WI38 (cell line): ENCODE results near the gene KMT2E.

ENCODE experiments used
- H3K4me3 ChIP-seq: 2 replicates; pipeline ENCODE4 v1.5.1; 2011; ENCODE audit warnings: low read depth, mild to moderate bottlenecking, control low read depth, low read length
- TF ChIP-seq, protein P1 (sequence below): IDR thresholded peaks from 2 replicates; pipeline ENCODE4 v1.5.1; 2012; ENCODE audit warnings: low read depth, mild to moderate bottlenecking, control low read depth, low read length

The KMT2E gene

DNA sequence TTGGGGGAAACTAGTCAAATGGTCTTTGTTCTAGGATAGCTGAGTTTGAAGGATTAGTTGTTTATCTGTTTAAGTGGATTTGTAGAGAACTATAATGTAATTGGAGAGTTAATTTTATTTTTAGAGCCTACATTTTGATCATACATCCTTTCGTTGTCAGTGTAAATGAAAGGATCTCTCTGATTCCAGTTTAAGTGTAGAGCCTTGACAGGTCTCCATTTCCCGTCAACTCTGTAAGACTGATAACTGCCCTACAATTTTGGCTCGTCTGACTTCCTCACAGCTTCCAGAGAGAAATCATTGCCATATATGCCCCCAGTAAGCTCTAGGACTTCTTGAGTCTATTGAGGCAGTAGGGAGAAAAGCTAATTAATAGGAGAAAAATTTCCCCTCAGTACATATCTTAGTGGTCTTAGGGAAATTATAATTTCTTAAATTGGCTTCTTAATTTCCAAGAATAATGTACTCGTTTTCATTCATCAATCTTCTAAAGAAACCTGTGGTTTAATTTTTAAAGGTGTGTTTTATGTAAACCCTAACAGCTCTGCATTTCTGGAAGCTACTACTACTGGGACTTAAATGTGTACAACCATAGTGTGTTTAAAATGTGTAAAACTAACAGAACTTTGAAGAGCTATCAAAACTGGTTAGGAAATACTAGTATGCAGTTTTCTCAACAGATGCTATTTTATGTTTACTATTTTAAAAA, 3.8 kb downstream of the KMT2E start:
- H3K4me3 ChIP-seq = peak overlapping the region; percentile 95
- TF ChIP-seq, protein P1, sequence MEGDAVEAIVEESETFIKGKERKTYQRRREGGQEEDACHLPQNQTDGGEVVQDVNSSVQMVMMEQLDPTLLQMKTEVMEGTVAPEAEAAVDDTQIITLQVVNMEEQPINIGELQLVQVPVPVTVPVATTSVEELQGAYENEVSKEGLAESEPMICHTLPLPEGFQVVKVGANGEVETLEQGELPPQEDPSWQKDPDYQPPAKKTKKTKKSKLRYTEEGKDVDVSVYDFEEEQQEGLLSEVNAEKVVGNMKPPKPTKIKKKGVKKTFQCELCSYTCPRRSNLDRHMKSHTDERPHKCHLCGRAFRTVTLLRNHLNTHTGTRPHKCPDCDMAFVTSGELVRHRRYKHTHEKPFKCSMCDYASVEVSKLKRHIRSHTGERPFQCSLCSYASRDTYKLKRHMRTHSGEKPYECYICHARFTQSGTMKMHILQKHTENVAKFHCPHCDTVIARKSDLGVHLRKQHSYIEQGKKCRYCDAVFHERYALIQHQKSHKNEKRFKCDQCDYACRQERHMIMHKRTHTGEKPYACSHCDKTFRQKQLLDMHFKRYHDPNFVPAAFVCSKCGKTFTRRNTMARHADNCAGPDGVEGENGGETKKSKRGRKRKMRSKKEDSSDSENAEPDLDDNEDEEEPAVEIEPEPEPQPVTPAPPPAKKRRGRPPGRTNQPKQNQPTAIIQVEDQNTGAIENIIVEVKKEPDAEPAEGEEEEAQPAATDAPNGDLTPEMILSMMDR = no peak

DNA sequence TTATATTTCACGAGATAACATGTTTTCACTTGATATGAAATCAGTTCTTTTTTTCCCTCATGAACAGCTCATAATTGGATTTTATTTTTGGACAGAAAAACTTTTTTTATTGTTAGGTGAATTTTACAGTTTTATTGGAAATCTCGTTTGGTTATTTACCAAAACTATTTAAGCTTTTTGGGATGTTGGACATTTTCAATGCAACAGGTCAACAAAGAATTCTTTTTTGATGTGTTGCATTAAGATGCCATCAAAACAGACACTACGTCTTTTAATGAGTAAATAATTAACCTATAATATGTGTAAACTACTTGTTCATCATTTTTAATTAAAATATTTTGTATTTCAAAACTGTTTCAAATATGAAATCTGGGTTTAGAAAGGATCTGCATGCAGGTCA, 5.3 kb downstream of the KMT2E start:
- no peak overlapping the region for H3K4me3 ChIP-seq
- TF ChIP-seq, protein P1 = no peak

DNA sequence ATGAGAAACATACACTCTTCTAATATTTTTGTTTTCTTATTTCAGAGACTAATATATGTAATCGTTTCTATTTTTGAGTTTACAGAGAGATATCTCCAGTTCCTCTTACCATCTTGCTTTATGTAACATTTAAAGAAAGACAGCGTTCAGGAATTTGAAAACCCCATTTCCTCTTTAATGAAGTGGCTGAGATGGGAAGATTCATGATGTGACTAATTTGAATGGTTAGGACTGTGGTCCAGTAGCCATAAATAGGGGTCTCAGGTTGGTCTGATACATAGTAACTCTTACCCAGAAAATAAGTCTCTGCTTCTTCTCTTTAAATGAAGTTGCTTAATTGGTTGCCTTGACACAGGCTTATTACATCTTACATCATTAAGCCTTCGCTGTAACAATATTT, 6.9 kb downstream of the KMT2E start:
- H3K4me3 ChIP-seq = no peak overlapping the region
- TF ChIP-seq, protein P1 = no peak

DNA sequence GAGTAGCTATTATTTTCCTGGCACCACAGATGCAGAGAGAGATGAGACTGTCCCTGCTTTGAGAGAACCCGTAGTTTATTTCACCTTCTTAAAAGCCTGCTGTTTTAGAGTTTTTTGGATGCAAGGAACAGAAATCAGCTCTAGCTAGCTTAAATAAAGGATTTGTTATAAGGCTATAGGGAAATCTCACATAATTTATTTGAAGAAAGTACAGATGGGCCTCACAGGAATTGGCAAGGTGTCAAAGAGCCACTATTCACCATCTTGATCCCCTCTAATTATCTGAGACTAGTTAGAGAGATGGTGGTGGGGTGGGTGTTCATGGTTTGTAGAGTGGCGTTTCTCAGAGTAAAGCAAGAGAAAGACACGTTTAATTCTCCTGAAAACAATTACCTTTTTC, 7.3 kb downstream of the KMT2E start:
- H3K4me3 ChIP-seq = no peak overlapping the region
- TF ChIP-seq, protein P1 = no peak

DNA sequence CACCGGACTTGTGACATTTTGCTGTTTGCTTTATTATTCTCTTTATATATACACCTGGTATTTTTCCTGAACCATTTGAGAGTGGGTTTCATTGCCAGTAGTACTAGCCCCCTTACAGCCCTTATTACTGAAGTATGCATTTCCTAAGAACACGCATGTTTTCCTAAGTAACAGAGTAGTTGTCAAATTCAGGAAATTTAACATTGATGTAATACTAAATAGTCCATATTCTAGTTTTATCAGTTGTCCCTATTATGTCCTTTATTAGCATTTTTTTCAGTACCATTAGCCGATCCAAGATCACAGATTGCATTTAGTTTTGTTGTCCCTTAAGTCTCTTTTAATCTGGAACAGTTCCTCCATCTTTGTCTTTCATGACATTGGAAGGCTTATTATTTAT, 8.0 kb downstream of the KMT2E start:
- no peak overlapping the region for H3K4me3 ChIP-seq
- TF ChIP-seq, protein P1 = no peak

DNA sequence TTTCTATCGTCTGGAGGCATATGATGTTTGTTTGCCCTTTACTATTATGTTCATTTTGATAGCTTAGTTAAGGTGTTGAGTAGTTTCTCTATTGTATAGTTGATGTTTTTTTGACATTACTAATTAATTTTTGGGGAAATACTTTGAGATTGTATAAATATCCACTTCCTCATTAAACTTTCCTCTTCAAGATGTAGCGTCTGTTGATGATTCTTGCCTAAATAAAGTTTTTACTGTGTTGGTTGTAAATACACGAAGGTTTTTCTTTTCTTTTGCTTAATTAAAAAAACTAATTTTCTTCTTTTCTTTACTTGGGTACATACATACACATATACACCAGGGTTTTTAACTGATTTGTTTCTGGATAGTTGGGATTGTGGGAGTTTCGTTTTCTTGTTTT, 8.5 kb downstream of the KMT2E start:
- TF ChIP-seq, protein P1 = no peak
- no peak overlapping the region for H3K4me3 ChIP-seq

DNA sequence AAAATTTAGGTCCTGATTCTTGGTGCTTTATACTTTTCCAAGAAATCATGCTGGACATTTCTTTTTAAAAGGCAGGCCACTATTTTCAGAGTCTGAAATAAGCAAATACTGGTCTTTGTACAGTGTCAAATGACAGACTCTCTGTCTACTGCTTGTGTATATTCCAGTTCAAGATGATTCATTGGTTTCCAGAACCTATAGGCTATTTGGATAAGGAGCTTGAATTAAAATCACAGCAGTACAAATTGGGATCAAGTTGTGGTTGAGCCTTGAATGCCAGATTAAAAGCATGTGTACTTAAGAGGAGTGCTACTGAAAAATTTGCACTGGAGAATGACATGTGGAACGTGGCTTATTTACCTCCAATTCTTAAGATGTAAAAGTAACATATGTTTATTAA, 10.7 kb downstream of the KMT2E start:
- H3K4me3 ChIP-seq = no peak overlapping the region
- TF ChIP-seq, protein P1 = no peak
